Mucosa of gallbladder (tissue), 1 donor: ENCODE data around the gene MMRN2. TPM values are rescaled to one million over a fixed set of nuclear protein-coding genes. Genes with fewer than 3 reads are reported as not detected.
"Not testable (repeated sequence)": the region's sequence is repeated elsewhere in the genome, so short reads cannot be mapped to it uniquely, and the experiment has no call there.

Experiments
- DNase-seq: peaks from one replicate; pipeline ENCODE4 v3.0.0-alpha.2; 2020; ENCODE audit warnings: low spot score
- total RNA-seq: library from RNA; stranded (reverse); gene quantifications from one replicate; pipeline ENCODE4 v1.2.1, GENCODE V29; 2021
- donor health status: DM: no; HTN: no; CAD: no.

MMRN2 gene, protein sequence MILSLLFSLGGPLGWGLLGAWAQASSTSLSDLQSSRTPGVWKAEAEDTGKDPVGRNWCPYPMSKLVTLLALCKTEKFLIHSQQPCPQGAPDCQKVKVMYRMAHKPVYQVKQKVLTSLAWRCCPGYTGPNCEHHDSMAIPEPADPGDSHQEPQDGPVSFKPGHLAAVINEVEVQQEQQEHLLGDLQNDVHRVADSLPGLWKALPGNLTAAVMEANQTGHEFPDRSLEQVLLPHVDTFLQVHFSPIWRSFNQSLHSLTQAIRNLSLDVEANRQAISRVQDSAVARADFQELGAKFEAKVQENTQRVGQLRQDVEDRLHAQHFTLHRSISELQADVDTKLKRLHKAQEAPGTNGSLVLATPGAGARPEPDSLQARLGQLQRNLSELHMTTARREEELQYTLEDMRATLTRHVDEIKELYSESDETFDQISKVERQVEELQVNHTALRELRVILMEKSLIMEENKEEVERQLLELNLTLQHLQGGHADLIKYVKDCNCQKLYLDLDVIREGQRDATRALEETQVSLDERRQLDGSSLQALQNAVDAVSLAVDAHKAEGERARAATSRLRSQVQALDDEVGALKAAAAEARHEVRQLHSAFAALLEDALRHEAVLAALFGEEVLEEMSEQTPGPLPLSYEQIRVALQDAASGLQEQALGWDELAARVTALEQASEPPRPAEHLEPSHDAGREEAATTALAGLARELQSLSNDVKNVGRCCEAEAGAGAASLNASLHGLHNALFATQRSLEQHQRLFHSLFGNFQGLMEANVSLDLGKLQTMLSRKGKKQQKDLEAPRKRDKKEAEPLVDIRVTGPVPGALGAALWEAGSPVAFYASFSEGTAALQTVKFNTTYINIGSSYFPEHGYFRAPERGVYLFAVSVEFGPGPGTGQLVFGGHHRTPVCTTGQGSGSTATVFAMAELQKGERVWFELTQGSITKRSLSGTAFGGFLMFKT
- total RNA-seq: 17.4 TPM

DNA sequence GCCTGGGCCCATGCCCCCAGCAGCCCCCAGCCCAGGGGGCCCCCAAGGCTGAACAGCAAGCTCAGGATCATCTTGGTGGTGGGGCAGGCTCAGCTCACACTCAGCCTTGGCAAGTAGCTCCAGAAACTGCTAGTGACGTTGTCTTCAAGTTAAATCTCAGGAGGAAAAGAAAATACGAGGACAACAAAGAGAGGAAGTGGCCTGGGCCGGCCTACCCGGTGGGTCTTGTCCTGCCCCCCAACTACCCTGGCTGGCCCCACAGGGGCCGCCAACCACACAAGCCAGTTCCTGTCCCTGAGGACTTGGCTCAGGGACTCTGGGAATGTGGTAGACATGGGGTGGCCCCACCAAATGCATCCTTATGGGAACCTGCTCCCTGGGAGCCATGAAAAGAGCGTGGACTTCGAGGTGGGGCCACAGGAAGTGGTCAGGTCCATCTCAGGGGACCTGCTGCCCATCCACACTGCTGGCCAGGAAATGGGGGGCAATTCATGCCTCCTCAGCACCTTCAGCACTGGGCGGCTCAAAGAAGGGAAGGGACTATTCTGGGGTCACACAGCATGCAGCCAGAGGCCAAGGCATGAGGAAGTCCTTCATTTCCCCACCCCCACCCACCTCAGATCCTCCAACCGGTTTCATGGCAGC lies at the start of gene MMRN2:
TSS of gene MMRN2 (minus strand) at position 145 of the 645 bp plus-strand sequence. CDS start at position 71, 74 bp downstream.
- no peak for DNase-seq

GRCh38 chr10:87007124-87007523 lies 49.7 kb upstream of the MMRN2 start:
- DNase-seq: not testable (repeated sequence)

GRCh38 chr10:87000491-87000890 lies 43.1 kb upstream of the MMRN2 start:
- no peak for DNase-seq

DNA sequence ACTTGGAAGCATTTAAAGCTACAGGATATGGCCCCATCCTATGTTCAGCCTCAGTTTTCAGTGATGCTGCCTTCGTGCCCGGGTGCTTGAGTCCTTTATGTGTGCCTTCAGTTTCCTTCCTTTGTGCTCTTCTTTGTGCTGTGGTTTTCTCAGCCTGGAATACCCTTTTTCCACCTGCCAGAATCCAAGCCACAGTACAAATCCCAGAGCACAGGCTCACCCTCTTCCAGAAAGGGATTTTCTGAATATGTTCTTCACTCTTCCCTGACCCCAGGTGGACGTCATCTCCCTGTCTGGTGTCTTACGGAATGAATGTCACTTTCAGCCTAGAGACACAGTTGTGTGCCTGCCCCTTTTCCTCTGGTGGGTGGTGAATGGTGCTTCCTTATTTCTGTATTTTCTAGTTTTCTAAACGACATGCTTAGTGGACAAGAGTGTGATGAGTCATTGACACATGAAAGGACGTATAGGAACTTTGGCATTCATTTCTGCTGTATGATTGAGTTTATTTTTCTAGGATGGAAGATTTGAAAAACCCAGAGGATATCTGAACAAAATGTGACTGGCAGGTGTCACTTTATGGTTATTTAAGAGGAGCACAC lies 42.5 kb upstream of the MMRN2 start:
- not testable (repeated sequence) for DNase-seq

DNA sequence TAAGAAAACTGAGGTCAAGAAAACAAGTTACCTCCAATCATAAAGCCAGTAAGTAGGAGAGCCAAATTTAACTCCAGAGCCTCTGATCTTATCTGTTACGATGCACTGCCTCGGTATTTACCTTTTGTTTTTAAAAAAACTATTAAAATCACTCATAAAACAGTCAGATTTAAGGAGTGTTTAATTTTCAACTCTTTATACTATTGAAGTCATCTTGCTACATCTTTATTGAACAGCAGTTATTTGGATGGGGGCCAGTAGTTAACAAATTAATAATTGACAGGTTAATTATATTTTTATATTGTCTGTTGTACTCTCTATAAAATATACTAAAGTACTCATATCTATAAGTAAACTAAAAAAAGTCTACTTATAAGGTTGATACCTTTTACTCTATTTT lies 35.5 kb upstream of the MMRN2 start:
- DNase-seq: no peak

DNA sequence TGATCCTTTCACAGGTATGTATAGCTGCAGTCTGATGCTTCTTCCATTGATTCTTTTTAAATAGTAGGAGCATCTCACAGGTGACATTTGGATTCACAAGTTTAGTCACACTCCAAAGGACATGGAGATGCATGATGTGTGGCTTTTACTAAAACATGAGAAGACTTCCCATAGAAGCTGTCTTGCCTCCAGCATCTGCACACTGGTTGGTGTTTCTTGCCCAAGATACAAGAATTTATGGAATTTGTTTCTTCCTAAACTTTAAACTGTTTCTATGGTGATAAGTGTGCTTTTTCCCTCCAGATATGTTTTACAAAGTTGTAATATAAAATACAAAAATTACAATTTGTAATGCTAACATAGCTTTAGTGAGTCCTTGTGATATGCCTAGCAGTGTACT lies 35.0 kb upstream of the MMRN2 start:
- no peak for DNase-seq

DNA sequence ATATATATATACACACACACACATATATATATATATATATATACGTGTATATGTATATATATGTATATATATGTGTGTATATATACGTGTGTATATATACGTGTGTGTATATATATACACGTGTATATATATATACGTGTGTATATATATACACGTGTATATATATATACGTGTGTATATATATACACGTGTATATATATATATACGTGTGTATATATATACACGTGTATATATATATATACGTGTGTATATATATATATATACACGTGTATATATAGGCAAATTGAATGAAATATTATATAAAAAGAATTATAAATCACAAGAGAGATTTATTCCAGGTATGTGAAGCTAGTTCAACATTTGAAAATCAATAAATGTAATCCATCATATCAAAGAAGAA lies 33.9 kb upstream of the MMRN2 start:
- not testable (repeated sequence) for DNase-seq

DNA sequence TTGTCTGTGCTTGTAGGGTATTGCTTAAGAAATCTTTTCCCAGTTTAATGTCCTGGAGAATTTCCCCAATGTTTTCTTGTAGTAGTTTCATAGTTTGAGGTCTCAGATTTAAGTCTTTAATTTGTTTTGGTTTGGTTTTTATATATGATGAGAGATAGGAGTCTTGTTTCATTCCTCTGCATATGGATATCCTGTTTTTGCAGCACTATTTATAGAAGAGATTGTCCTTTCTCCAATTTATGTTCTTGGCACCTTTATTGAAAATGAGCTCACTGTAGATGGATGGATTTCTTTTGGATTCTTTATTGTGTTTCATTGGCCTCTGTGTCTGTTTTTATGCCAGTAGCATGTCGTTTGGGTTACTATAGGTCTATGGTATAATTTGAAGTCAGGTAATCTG lies 31.1 kb upstream of the MMRN2 start:
- DNase-seq: no peak

DNA sequence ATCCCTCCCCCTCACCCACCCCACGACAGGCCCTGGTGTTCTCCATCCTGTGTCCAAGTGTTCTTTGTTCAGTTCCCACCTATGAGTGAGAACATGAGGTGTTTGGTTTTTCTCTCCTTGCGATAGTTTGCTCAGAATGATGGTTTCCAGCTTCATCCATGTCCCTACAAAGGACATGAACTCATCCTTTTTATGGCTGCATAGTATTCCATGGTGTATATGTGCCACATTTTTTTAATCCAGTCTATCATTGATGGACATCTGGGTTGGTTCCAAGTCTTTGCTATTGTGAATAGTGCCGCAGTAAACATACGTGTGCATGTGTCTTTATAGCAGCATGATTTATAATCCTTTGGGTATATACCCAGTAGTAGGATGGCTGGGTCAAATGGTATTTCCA lies 27.1 kb upstream of the MMRN2 start:
- DNase-seq: not testable (repeated sequence)

GRCh38 chr10:86981716-86982115 lies 24.3 kb upstream of the MMRN2 start:
- no peak for DNase-seq

DNA sequence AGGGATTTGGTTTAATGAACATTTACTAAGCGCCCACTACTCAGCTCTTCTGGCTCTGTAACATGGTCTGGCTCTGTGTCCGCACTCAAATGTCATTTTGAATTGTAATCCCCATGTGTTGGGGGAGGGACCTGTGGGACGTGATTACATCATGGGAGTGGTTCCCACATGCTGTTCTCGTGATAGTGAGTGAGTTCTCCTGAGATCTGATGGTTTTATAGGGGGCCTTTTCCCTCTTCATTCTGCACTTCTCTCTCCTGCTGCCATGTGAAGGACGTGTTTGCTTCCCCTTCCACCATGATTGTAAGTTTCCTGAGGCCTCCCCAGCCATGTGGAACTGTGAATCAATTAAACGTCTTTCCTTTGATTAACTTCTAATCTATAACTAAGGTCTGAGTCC lies 23.6 kb upstream of the MMRN2 start:
- DNase-seq: not testable (repeated sequence)

GRCh38 chr10:86979977-86980448 lies 22.6 kb upstream of the MMRN2 start:
- no peak for DNase-seq

DNA sequence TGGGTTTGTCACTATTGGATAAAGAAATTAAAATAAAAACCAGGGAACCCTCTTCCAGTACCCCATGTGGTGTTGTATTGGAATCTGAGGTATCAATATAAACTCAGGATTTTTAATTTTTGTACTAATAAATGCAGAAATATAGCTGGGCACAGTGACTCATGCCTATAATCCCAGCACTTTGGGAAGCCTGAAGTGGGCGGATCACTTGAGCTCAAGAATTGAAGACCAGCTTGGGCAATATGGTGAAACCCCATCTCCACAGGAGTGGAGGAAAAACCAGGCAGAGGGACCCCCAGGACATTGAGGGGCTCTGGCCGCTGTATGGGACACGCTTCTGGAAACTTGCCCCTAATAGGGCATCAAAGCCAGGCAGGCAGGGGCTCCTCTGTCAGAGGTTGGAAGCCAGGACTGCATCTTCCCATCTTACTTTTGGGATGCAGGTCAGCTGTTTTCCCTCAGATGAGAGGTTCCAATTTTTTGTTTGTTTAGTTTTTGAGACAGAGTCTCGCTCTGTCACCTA lies 21.9 kb upstream of the MMRN2 start:
- no peak for DNase-seq

DNA sequence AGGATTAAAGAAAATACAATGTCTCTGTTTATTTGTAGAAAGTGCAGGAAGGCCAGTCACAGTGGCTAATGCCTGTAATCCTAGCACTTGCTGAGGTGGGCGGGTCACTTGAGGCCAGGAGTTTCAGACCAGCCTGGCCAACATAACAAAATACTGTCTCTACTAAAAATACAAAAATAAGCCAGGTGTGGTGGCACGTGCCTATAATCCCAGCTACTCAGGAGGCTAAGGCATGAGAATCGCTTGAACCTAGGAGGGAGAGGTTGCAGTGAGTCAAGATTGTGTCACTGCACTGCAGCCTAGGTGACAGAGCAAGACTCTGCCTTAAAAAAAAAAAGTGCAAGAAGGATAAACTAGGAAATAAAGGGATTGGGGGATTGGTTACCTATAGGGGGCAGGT lies 21.0 kb upstream of the MMRN2 start:
- not testable (repeated sequence) for DNase-seq

DNA sequence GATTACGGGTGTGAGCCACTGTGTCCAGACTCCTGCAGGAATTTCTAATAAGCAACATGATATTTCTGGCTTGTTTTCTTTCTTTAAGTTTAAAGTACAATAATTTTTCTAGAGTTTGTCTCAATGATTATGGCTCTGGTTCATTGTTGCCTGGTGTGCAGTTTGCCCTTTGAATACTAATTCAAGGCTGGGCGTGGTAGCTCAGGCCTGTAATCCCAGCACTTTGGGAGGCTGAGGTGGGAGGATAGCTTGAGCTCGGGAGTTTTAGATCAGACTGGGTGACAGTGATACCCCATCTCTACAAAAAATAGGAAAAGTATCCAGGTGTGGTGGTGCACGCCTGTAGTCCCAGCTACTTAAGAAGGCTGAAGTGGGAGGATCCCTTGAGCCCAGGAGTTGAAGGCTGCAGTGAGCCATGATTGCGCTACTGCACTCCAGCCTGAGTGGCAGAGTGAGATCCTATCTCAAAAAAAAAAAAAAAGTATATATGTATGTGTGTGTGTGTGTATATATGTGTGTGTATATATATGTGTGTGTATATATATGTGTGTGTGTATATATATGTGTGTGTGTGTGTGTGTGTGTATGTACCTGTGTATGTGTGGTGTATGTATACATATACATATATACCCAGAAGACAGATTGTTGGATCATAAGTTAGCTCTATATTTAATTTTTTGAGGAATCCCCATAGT lies 19.1 kb upstream of the MMRN2 start:
- no peak for DNase-seq

DNA sequence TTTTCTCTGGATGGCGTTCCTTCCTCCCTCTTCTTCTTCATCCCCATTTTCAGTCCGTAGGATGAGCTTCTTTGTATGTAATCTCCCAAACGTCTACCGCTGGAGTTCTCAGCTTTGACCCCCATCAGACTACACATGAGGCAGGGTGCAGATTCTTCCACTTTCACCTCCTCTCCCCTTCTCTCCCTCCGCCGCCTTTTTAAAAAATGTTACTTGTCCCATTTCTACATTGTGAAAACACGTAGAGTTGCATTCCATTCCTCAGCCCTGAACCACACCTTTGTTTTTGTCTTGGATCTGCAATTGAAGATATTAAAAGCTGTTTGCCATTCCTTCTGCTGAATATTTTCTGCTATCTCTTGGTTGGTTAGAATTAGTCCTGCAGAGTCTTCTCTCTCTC lies 17.1 kb upstream of the MMRN2 start:
- no peak for DNase-seq

DNA sequence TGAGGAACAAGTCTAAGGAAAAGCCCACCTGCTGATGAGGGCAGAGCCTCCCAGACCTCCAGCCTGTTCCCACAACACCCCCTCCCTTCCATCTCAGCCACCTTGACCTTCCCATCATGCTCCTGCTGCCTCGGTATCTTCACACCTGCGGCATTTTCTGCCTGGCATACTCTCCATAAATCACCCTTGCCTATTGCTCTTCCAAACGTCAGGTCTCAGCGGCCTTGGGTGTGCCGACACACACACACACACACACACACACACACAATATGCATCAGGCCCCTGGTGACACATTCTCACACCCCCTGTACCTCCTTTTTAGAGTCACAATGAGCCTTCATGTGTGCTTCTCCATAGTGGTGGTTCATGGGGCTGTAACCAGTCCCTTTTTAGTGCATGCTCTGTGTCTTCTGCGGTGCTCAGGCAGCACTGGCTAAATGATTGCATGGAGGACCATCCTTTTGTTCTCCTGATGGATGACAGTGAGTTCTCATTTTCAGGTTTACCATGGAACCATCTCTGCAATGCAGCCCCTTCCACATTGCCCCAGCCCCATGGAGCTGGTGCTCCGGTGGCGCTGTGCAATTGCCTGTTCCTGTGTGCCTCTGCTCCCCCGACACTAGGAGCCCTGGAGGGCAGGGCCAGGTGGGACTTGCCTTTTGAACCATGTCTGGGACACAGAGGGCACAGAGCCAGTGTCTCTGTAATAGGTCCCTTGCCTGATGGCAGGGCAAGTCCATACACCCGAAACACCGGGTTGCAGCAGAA lies 15.4 kb upstream of the MMRN2 start:
- no peak for DNase-seq

- DNase-seq: peak; percentile 85
These were observed 14.0 kb upstream of the MMRN2 start for GRCh38 chr10:86971232-86971991.

- no peak for DNase-seq
These were observed 13.5 kb upstream of the MMRN2 start for GRCh38 chr10:86970982-86971231.
